Colonic mucosa (tissue), 4 donors: ENCODE data around the gene ACER2. TPM values are rescaled to one million over a fixed set of nuclear protein-coding genes. Genes with fewer than 3 reads are reported as not detected.

ENCODE experiments used
- DNase-seq: peaks from one replicate; pipeline ENCODE4 v3.0.0-alpha.2; 2020
- H3K27ac ChIP-seq: fragments of 200-600 bp; one replicate; pipeline ENCODE4 v1.8.0; 2021
- H3K27me3 ChIP-seq: fragments of 200-600 bp; one replicate; pipeline ENCODE4 v1.8.0; 2021
- H3K36me3 ChIP-seq: fragments of 200-600 bp; one replicate; pipeline ENCODE4 v1.8.0; 2021
- H3K4me1 ChIP-seq: fragments of 200-600 bp; one replicate; pipeline ENCODE4 v1.8.0; 2021; ENCODE audit warnings: mild to moderate bottlenecking
- H3K4me3 ChIP-seq: fragments of 200-600 bp; one replicate; pipeline ENCODE4 v1.8.0; 2021
- H3K9ac ChIP-seq, 2 donors: one replicate each; pipeline ENCODE4 v1.7.0; 2013; ENCODE audit warnings: control low read depth in 2 of 2, low read depth in 2 of 2, low read length in 2 of 2
- H3K9me3 ChIP-seq: fragments of 200-600 bp; one replicate; pipeline ENCODE4 v1.8.0; 2021
- CTCF ChIP-seq: fragments of 200-600 bp; IDR thresholded peaks from one replicate; pipeline ENCODE4 v1.8.0; 2022; ENCODE audit warnings: antibody characterized with exemption, mild to moderate bottlenecking
- intact Hi-C: fragments of 100-400 bp; cut with DNase I; formaldehyde crosslinking; loops from one replicate; pipeline ENCODE4 v1.14.1; 2022
- total RNA-seq, 2 donors: library from RNA; stranded (reverse); fragmentation: NEBNext Ultra II Directional in 1 of 2; extraction: Animal tissue kit (Norgen Biotek cat#: 25700) in 1 of 2; gene quantifications; one replicate each; pipeline ENCODE4 v1.2.1, GENCODE V29; 2021
- donor health status: healthy.
- donor health status: DM: no; HTN: no; CAD: no.
- donor health status: DM: no; HTN: no; CAD: no.

Gene ACER2
- total RNA-seq, 2 donors from 2014 or later: 10.6 to 11.9 TPM

GRCh38 chr9:19375538-19375937, 33.3 kb upstream of the ACER2 start:
- intact Hi-C loops: loop anchor here (5.0 kb wide), 1 partner anchor 82 kb away; no protein-coding TSS in a partner anchor
- Histone ChIP-seq H3K36me3 (peaks cover 11% of the 10 kb centered on the region), H3K4me1 (peaks cover 12% of the 10 kb centered on the region), H3K9me3 (no peaks in the 10 kb centered on the region), H3K4me3 (no peak overlapping the region), H3K9ac (no peak overlapping the region), H3K27ac (no peak overlapping the region), H3K27me3 (no peaks in the 10 kb centered on the region)
- no peak for TF ChIP-seq CTCF
- no peak for DNase-seq

GRCh38 chr9:19376931-19377330, 31.9 kb upstream of the ACER2 start:
- H3K4me3 ChIP-seq: no peak overlapping the region
- H3K27me3 ChIP-seq: no peaks in the 10 kb centered on the region
- no peaks in the 10 kb centered on the region for H3K9me3 ChIP-seq
- intact Hi-C loops: loop anchor here (5.0 kb wide), 1 partner anchor 80 kb away; no protein-coding TSS in a partner anchor
- no peak overlapping the region for H3K9ac ChIP-seq
- no peak for TF ChIP-seq CTCF
- peaks cover 12% of the 10 kb centered on the region for H3K4me1 ChIP-seq
- no peak for DNase-seq
- H3K27ac ChIP-seq: no peak overlapping the region
- H3K36me3 ChIP-seq: peaks cover 11% of the 10 kb centered on the region

GRCh38 chr9:19378164-19378563, 30.6 kb upstream of the ACER2 start:
- no peak overlapping the region for H3K27ac ChIP-seq
- peak overlapping the region in 1 of 2 donors; percentile 95 for H3K9ac ChIP-seq
- peaks cover 11% of the 10 kb centered on the region for H3K36me3 ChIP-seq
- no peaks in the 10 kb centered on the region for H3K27me3 ChIP-seq
- intact Hi-C loops: loop anchor here (5.0 kb wide), 1 partner anchor 79 kb away; no protein-coding TSS in a partner anchor
- peaks cover 12% of the 10 kb centered on the region for H3K4me1 ChIP-seq
- peak overlapping the region; percentile 75 for H3K4me3 ChIP-seq
- no peaks in the 10 kb centered on the region for H3K9me3 ChIP-seq
- no peak for TF ChIP-seq CTCF
- DNase-seq: no peak

GRCh38 chr9:19378647-19379046, 30.2 kb upstream of the ACER2 start:
- DNase-seq: no peak
- Histone ChIP-seq H3K36me3 (peaks cover 11% of the 10 kb centered on the region), H3K27me3 (no peaks in the 10 kb centered on the region), H3K9ac (peak overlapping the region; percentile 94 to 95), H3K9me3 (no peaks in the 10 kb centered on the region), H3K27ac (no peak overlapping the region), H3K4me3 (peak overlapping the region; percentile 75), H3K4me1 (peaks cover 12% of the 10 kb centered on the region)
- intact Hi-C loops: loop anchor here (5.0 kb wide), 1 partner anchor 79 kb away; no protein-coding TSS in a partner anchor
- no peak for TF ChIP-seq CTCF

- no peak for DNase-seq
- Histone ChIP-seq H3K36me3 (peaks cover 11% of the 10 kb centered on the region), H3K4me1 (peaks cover 12% of the 10 kb centered on the region), H3K27me3 (no peaks in the 10 kb centered on the region), H3K4me3 (peak overlapping the region; percentile 75), H3K27ac (peak overlapping the region; percentile 92), H3K9ac (peak overlapping the region; percentile 94 to 95), H3K9me3 (no peaks in the 10 kb centered on the region)
- TF ChIP-seq CTCF: no peak
- intact Hi-C loops: loop anchor here (5.0 kb wide), 1 partner anchor 78 kb away; no protein-coding TSS in a partner anchor
Observed at GRCh38 chr9:19379283-19379682, 29.5 kb upstream of the ACER2 start.
